Middle frontal gyrus (tissue), 1 donor: Measurements from ENCODE around the gene KMT2D.

ENCODE experiments used
- DNase-seq: peaks from one replicate; pipeline ENCODE4 v3.0.0-alpha.2; 2015; ENCODE audit warnings: low spot score; ENCODE audit errors: extremely low spot score

Gene KMT2D

DNA sequence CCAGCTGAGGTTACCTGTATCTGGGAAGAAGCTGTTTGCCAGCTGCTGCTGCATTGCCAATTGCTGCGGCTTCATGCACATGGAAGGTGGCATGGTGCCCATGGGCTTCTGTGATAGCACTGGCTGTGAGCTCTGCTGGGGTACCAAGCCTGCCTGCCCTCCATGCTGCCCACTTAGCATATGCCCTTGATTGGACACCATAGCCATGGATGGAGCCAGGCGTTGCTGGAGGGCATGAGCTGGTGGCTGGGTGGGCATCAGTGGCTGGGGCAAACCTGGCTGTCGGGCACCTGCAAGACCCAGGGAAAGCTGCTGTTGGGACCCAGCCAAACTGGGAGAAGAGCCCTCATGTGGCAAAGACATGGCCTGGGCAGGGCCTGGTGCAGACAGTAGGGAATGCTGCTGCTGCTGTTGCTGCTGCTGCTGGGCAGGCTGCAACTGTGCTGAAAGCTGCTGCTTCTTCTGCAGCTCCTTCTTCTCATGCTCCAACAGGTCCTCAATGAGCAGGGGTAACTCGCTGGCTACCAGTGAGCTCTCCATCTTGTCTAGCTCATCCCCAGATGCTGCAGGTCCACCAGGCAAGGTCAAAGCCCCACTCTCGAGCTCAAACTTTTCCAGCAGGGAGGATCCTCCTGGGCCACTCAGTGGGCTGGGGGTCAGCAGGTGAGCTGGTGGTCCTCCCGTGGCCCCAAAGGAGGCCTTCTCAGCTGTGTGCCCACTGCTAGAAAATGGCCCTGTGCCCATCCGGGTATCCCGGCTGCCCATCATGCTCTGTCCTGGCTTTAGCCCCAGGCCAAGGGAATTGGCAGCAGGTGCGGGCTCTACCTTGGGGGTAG is 23.3 kb downstream of the KMT2D start:
- DNase-seq, result no peak

- no peak for DNase-seq
Observed at GRCh38 chr12:49036029-49036428, 24.6 kb downstream of the KMT2D start.

GRCh38 chr12:49034286-49034622 is 26.3 kb downstream of the KMT2D start:
- DNase-seq, result no peak

DNA sequence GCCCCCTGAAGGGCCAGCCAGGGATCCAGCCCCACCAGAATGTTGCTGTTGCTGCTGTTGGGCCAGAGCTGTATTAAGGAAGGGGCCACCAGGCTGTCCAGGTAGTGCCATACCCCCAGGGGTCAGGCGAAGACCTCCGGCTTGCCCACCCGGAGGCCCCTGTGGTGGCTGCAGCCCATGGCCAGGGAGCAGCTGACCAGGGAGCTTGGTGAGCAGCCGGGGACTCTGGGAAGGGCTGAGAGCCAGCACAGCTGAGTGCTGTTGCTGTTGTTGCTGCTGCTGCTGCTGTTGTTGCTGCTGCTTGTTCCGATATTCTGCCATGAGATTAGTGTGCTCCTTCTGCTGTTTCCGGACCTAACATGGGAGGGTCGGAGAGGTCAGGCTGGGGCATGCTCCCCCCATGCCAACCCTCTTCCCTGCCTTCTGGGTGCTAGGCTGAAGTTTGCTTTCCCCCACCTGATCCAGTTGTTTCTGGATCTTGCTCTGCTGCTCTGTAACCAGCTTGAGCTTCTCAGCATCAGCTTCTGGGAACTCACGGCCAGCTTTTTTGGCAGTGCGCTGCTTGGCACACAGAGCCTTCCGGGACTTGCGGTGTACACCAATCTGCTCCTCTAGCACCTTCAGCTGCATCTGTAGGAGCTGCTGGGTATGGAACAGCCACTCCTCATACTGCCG is 26.8 kb downstream of the KMT2D start:
- no peak for DNase-seq

GRCh38 chr12:49032679-49033447 is 27.7 kb downstream of the KMT2D start:
- no peak for DNase-seq

GRCh38 chr12:49032276-49032675 is 28.3 kb downstream of the KMT2D start:
- no peak for DNase-seq

DNA sequence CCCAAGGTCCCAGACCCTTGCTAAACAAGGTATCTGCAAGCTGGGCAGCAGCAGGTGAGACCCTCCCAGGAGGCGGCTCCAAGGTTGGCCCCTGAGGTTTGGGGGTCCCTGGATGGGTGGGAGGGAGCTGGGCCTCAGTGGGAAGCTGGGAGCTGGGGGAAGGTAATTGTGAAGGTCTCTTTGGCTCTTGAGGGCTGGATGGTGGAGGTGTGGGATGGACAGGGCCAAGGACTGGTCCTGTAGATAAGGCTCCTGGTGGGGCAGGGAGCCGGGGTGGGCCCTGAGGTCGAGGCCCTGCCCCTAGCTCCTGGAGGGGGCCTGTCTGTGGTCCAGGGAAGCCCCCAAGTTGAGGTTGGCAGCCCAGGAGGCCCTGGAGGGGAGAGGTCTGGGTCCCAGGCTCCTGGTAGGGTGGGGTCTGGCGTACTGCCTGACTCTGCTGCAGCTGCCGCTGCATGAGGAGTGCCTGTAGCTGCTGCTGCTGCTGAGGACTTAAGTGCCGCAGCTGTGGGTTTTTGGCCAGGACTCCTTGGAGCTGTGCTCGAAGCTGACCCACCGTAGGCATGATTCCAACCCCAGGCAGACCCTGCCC is 28.9 kb downstream of the KMT2D start:
- DNase-seq, result no peak

GRCh38 chr12:49030714-49031572 is 29.7 kb downstream of the KMT2D start:
- DNase-seq, result no peak

GRCh38 chr12:49030119-49030518 is 30.5 kb downstream of the KMT2D start:
- DNase-seq, result no peak

GRCh38 chr12:49028666-49029275 is 31.8 kb downstream of the KMT2D start:
- DNase-seq, result no peak

DNA sequence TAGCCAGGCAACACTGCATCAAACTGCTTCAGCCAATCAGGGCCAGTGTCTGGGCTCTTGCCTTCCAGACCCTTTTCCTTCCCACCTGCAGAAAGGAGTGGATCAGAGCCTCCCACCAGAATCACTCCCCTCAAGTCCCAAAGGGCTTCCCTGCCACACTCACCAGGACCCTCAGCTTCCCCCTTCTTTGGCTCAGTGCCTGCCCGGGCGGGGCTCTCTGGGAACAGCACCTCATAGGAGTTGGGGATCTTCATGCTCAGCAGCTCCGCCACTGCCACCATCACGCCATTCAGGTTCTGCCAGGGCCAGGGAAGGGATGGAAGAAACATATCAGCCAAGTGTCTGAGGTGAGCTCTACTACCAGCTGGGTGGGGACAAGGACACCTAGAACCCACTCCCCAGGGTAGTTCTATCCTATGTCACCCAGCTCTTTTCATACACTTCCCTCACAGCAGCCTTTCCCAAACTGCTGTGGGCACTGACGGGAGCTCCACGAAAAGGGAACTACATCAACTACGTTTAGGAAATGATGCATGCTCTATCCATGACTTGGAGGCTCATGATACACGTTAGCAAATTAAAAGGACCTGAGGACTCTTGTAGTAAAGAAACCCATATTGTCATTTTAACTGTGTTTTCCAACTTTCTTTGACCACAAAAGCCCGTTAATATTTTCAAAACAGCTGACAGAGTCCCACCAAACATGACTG is 32.6 kb downstream of the KMT2D start:
- no peak for DNase-seq

DNA sequence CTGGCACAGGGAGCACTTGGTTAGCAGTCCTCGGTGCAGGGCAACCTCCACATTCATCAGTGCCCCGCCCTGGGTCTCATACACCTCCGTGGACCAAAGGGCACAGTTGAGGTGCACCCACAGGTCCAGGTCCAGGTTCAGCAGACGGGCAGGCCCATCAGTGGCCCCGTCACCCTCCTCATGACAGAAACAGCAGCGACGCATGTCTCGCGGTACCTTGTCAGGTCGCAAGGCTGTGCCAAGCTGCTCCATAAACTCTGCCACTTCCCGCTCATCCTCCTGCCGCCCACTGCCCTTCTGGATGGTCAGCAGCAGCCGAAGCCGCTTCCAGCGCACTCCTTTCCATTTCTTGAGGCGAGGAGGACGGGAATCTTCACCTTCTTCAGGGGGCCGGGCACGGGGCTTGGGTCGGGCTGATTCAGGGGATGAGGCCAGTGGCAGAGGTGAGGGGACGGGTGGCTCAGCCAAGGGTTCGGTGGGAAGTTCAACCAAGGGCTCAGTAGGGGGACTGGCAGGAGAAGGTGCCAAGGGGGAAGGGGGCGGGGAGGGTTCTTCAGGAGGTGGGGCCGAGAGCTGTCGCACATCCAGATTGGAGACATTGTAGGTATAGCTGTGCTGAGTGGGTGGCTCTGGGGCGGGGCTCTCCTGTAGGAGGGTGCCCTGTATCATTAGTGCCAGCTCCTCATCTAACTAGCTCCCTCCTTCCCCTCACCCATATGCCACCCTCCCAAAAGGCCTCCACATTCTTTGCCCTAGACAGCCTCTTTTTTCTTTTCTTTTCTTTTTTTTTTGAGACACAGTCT is 33.7 kb downstream of the KMT2D start:
- no peak for DNase-seq

GRCh38 chr12:49026101-49026500 is 34.5 kb downstream of the KMT2D start:
- no peak for DNase-seq

DNA sequence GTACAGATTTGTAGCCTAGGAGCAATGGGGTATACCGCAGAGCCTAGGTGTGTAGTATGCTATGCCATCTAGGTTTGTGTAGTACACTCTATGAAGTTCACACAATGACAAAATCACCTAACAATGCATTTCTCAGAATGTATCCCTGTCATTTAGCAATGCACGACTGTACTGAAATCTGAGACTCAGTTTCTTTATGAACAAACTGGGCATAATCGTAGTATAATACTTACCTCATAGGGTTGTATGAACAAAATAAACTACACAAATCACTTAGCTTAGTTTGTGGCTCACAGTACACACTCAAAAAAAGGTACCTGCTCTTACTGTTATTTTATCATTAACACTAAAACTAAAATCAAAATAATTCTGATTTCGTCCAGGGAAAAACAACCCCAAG is 35.1 kb downstream of the KMT2D start:
- DNase-seq, result no peak

GRCh38 chr12:49024543-49024942 is 36.1 kb downstream of the KMT2D start:
- no peak for DNase-seq

DNA sequence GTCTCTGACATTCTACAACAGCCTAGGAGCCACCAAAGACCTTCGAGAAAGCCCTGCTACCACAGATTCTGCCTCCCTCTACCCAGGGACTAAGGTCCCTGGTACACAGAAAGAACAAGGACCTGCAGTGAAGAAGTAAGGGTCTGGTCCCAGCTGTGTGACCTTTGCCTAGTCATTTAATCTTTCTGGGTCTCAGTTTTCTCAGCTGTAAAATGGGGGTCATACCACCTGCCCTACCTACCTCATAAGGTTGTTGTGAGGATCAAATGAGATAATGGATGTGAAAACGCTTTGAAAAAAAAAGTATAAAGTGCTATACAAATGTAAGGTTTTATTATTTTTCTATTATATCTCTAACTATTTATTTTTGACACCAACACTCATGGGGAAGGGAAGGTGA is 36.8 kb downstream of the KMT2D start:
- DNase-seq, result no peak

DNA sequence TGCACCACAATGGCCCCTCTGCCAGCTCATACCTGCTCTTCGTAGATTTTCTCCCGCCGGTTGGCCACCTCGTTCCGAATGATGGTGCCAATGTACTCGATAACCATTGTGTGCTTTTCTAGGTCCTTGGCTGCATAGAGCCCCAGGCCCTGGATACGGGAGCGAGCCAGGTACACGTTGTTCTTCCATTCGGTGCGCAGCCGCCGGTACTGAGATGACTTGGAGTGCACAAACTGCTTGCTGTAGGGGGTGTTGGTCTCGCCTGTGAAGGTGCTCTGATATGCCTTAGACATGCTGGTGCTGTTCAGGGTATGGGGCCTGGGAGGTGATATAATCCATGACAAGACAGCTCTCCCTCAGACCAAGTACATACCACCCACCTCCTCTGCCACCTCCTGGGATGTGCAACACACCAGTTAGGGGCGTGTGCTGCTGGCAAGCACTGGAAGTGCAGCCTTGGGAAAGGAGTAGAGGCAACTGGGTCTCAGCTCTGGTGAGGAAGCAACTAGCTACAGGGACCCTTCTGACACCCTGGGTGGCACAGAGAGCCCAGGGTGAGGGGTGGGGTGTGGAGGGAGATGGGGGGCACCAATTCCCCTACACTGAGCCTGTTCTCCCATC is 37.9 kb downstream of the KMT2D start:
- no peak for DNase-seq

DNA sequence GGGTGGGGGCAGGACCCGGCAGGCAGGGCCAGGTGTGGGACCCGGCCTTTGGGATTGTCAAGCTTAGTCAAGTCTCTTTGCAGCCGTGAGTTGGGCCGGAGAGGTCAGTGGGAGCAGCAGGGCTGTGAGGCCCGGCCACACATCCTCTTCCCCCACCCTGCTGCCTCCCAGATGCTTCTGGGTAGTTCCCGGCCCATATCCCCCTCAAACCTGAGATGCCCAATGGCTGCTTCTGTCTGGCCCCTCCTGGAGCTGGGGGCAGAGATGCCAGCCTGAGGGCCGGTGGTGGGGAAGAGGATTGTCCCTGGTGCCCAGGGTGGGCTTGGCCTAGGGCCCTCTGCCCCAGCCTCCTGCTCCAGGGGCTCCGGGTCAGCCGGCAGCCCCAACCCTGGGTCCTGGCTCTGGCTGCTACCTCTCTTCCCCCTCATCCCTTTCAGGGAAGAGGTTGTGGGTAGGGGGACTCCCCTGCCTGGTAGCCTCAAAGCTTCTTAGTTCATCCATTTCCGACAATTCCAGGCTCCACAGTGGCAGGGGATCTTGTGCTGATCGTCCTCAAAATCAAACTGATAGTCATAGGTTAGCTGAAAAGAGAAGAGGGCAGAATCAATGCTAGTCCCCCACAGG is 39.2 kb downstream of the KMT2D start:
- no peak for DNase-seq
